Stimulated activated CD8-positive, alpha-beta memory T cell treated with anti-CD3 and anti-CD28 coated beads, Interleukin-12 subunit alpha, Interleukin-12 subunit beta, amount 100 ng/mL, for 1 hour (primary cell): Measurements from ENCODE around the gene ISM2.

Experiments used
- DNase-seq: peaks from one replicate; pipeline ENCODE4 v3.0.0-alpha.2; 2020; ENCODE audit warnings: low read depth

The ISM2 gene

DNA sequence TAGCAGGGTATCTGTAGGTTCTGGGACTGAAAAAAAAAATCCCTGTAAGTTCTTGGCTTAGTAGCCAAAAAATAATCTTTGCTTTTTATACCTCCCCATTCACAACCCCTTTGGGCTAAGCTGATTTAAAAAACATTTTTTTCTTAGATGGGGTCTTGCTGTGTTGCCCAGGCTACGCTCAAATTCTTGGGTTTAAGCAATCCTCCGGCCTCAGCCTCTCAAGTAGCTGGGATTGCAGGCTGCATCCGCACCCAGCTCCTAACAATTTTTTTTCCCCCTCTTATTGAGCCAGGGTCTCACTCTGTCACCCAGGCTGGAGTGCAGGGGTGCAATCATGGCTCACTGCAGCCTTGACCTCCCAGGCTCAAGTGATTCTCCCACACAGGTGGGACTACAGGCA is 9.1 kb upstream of the ISM2 start:
- no peak for DNase-seq

DNA sequence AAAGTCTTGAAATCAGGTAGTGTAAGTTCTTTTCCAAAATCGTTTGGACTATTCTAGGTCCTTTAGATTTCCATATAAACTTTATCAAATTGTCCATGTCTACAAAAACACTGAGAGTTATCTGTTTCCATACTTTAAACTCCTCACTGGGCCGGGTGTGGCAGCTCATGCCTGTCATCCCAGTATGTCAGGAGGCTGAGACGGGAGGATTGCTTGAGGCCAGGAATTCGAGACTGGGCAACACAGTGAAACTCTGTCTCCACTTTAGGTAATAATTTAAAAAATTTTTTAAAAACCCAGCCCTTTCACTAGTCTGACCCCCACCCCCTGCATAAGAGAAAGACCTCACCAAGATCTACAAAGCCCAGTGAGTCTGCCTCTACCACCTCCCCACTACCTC is 6.4 kb upstream of the ISM2 start:
- DNase-seq, result no peak

DNA sequence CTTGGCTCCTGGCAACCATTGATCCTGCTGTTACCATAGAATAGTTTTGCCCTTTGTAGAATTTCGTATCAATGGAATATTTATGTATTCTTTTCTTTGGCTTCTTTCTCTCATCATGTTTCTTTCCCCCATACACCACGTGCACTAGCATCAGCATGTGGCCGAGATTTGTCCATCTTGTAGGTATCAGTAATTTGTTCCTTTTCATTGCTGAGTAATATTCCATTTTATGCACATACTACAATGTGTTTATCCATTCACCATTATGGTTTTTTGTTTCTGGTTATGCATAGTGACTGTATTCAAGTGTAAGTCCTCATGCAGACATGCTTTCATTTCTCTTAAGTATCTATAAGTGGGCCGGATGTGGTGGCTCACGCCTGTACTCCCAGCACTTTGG is 4.5 kb upstream of the ISM2 start:
- DNase-seq, result no peak

DNA sequence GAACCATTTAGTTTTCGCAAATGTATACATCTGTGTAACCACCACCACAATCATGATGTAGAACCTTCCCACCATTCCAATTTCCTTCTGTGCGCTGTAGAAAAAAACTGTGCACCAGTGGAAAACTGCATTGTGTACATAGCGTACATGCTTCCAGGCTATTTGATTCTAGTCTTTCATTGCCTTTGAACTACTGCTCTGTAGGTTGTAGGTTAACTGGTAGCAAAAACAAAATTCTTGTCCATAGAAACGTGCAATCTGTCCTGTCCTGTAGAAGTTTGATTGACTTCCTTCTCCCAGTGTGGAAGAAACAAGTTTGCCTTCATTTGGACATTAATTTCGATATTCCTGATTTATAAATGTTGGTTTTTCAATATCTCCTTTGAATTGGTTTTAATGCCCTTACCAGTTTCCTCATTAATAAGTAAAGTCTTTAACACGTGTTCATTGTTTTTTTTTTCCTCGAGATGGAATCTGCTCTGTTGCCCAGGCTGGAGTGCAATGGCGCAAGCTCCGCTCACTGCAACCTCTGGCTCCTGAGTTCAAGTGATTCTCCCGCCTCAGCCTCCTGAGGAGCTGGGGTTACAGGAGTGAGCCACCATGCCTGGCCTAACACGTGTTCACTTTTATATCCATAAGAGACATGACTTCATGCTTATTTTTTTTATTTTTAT is 3.6 kb upstream of the ISM2 start:
- no peak for DNase-seq

DNA sequence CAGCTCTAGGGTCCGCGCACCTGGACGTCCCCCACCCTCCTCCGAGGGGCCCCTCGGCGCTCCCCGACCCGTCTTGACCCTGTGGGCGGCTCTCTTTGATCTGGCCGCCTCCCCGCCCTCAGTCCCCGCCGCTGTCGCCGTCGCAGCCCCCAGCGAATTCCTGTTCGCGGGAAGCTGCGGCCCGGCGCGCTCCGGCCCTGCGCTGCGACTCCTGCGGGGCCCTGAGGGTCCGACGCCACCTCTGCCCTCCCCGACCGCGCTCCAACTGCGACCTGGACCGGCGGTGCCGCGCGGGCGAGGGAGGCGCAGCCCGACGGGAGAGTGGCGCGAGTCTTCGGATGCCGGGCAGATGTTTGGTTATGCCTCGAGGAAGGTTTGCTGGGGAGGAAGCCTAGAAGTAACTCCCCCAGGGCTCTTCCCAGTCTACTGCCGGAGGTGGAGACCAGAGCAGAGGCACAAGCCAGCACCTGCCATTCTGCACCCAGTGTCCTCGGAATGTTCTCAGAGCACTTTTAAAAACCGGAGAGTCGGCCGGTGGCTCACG is 440 bp upstream of the ISM2 start:
- no peak for DNase-seq

DNA sequence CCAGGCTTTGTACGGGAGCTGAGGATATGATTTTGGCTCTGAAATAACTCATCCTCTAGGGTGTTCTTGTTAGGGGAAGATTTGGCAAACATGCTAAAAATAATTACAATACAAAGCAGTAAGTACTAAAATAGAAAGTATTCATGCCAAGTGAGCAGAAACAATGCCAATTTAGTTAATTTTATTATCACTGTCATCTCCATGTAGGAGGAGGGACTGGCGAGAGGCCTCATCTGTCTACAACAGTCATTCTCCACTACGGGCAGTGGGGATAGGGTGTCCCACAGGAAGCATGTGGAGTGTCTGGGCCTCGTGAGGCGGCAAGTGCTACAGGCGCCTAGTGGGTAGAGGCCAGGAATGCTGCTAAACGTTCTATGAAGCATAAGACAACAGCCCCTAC is 3.3 kb downstream of the ISM2 start:
- DNase-seq, result no peak

DNA sequence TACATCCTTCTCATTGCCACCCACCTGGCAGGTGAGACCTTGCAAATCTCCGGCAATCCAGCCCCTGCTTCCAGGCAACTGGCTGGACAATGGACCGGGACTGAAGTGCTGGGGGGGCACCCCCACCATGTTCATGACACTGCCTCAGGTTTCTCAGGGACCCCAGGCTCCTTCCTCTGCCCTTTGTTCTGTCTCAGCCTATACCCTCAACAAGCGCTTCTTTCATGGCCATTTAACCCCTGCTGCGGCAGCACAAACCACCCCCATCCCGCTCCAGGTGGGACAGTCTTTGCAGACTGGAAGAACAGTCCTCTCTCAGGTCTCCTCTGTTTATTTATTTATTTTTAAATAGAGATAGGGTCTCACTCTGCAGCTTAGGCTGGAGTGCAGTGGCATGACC is 7.6 kb downstream of the ISM2 start:
- no peak for DNase-seq

DNA sequence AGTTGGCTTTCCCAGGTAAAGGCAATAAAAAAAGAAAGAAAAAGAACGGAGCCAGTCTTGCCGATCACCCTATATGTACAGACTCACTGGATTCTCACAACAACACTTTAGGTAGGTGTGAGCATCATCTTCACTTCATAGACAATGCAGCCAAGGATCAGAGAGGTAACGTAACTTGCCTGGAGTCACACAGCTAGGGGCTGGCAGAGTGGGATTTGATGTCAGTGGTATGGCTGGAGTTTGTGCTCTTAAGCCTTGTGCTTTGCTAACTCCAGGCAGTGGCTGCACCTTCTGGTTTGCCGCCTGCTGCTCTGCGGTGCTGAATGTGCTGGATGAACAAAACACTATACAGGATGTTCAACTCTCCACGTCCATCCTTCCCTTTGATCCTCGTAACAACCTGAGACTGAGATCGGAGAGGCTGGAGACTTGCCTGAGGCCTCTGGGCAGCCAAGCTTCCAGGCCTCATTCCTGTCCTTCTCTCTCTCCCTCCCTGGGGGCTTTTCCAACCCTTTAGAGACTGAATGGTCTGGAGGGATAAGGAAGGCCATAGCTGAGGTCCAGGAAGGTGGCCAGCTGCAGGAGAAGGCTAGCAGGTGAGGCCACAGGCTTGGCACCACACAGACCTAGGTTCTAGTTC is 8.1 kb downstream of the ISM2 start:
- DNase-seq, result no peak

DNA sequence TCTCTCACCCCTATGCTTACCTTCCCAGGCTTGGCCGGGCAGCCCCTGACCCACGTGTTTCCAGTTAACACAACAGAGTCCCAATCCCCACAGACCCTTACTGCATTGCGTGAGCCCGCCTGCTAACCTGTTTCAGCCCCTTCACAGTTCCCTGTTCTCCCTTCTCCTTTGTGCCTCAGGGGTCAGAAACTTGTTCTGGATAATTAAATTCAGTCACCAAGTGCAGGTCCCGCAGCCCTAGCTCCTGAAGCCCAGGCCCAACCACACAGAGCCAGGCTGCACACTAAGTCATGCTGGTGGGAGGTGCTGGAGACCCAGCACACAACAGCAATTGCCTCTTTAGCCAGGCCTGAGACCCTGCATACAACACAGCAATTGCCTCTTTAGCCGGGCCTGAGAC is 9.6 kb downstream of the ISM2 start:
- no peak for DNase-seq

DNA sequence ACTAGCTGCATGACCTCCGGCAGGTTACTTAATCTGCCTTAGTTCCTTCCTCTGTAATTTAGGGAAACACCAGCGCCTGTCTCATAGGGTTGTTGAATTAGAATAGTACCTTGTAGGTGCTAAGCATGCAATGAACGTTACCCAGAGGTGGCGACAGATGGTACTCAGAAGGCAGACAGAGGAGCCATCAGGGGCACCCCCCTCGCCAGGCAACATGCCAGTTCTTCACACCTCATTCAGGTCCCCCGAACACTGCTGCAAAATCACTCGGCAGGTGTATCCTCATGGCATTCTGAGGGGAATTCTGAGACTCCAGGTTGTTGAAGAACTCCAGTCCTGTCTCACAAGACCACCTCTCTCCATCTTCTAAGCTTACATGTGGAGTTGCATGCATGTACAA is 10.1 kb downstream of the ISM2 start:
- no peak for DNase-seq

DNA sequence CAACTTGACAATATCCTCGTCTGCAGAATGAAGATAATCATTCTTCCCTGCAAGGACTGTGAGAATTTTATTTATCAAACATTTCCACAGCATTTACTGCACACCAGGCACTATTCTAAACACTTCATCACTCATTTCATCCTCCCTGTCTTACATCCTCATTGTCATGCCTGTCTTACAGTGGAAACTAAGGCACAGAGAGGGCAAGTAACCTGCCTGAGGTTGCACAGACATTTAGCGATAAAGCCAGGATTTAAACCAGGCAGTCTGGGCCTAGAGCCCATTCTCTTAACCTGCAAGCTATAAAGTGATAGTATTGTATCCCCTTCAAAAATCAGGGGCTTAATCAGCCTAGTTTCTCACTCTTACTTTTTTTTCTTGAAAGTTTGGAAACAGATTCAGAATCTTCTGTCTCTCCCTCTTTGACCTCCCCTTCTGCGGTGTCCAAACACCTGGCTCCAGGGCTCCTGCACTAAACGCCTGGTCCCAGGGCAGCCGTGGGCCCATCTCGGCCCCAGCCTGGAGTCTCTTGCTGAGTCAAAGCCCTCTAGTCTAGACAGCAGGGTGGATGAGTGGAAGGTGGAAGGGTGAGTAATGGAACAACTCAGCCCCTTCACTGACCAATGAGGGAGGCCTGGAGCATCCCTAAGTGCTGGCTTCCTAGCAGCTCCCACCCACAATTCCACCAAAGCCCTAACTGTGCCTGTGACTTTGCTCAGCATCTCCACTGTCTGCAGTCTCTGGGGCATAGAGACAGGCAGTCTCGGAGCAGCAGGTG is 12.5 kb downstream of the ISM2 start:
- DNase-seq, result no peak

DNA sequence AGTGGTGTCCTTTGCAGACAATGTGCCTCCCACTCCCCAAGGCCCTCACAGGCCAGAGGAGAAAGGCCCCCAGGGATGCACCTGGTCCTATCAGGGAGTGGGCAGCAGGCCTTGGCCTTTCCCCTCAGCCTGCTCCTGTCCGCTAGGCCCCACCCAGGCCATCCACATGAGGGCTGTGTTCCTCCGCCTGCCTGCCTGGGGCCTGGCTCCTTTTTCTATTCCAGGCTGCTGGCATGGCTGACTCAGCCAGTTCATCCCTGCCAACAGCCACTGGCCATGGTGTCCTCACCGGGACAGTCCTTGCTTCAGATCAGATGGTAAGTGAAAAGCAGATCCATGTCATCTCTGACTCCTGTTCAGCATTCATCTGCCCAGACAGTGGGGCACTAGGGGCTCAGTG is 13.4 kb downstream of the ISM2 start:
- DNase-seq, result no peak

DNA sequence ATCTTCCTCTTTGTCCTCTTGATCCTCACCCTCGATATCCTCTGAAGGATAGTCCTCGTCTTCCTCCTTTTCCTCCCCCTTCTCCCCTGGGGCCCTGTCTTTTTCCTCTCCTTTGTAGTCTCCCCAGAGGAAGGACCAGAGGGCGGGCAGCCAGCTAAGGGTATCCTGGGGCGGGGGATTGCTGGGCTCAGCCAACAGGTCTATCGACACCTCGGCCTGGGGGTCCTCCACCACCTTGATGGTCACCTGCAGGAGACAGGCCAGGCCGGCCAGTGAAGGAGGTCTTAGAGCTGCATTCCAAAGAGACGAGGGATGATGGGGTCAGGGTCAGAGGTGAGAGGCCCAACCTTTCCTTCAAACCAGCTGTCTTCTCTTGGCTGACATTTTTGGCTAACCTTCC is 16.2 kb downstream of the ISM2 start:
- DNase-seq, result no peak

DNA sequence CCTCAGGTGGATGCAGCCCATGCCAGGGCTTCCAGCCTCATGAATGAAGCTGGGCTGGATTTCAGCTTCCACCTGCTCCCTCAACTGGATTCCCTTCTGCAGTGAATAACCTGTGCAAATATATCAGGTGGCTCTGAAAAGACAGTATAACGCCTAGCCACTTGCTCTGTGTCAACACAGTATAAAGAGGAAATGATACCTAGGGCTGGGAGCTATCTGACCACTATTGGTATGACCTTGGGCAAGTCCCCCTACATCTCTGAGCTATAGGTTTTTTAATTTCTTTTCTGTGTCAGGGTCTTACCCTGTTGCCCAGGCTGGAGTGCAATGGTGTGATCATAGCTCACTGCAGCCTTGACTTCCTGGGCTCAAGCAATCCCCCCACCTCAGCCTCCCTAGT is 19.8 kb downstream of the ISM2 start:
- DNase-seq, result no peak

DNA sequence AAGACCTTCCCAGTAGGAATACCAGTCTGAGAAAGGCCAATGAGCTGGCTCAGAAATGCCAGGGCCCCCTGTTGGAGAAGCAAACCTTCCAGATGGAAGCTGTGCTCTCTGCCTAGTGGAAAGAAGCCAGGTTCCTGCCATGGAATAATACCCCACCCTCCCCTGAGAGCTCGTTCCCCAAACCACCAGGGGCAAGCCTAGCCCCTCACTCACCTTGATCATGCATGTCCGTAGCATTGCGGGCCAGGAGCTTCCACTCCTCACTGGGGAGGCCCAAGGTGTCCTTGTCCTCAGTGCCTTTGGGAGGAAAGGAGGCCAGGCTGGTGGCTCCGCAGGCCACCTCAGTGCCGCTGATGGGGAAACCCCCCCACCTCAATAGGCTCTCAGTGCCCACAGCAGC is 20.6 kb downstream of the ISM2 start:
- no peak for DNase-seq

DNA sequence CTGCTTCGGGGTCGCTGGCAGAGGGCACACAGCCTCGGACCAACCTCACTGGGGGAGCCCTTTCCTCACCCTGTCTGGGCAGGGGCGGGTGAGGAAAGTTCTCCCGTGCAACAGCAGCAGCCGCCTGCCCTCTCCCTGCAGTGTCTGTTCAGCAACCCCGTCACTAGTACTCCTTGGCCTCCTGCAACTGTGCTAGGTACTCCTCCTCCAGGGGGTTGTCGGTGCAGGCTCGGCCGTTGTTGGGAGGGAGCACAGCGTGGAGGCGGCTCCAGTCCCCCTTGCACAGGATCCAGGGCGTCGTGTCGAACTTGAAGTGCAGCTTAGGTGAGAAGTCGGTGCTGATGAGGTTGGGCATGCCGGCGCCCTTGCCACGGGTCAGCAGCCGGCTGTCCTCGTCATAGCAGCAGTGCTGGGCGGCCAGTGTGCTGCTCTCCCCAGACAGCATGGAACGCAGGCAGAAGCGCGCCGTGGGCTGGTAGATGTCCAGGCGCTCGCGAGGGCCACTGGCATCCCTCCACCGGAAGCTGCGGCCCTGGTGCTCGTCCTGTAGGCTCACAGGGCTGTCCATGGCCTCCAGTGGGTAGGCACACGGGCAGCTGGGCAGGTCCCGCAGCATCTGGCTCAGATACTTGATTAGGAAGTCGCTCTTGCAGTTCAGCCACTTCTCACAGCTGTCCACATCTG is 23.0 kb downstream of the ISM2 start:
- no peak for DNase-seq

DNA sequence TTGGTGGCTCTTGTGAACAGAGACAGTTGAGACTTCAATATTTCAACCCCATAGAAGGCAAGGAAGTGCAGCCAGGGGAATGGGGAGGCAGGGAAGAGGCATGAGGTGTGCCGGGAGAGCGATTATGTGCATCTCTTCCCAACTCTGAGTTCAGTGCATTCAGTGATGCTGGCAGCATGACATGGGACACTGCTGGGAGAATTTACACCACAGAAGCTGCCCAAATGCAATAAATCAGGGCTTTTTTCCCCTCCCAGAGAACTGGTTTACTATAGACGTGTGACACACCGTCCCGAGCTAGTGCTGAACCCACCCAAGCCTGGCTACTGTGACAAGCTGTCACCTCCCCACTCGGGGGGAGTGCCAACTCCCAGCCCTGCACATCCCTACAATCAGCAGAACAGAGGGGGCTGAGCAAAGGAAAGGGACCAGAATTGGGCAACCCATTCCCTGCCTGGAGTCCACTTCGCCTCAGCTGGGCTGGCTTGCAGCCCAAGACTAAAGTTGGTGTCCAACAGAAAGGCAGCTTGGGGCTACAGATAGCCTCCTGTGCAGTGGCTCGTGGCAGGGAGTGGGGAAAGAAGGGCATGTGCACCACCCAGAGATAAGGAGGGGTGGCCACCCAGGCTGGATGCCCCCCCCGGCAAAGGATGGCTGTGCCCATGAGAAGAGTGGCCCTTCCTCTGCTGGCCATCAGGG is 24.0 kb downstream of the ISM2 start:
- no peak for DNase-seq

DNA sequence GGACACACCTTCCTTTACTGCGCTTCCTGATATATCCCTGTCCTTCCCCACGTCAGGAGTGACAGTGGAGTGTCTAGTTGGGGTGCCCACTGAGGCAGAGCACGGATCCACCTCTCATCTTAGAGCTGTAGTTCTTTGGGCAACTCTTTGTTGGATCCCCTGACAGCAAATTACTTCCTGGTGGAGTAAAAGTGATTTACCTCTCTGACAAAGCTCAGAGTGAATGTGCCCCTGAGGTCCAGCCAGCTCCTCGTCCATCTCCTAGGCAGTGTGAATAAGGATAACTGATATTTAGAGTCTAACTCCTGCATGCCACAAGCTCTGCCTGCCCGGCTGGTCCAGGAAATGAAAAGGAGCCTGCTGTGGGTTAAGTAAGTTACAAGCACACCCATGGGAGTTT is 24.7 kb downstream of the ISM2 start:
- no peak for DNase-seq

DNA sequence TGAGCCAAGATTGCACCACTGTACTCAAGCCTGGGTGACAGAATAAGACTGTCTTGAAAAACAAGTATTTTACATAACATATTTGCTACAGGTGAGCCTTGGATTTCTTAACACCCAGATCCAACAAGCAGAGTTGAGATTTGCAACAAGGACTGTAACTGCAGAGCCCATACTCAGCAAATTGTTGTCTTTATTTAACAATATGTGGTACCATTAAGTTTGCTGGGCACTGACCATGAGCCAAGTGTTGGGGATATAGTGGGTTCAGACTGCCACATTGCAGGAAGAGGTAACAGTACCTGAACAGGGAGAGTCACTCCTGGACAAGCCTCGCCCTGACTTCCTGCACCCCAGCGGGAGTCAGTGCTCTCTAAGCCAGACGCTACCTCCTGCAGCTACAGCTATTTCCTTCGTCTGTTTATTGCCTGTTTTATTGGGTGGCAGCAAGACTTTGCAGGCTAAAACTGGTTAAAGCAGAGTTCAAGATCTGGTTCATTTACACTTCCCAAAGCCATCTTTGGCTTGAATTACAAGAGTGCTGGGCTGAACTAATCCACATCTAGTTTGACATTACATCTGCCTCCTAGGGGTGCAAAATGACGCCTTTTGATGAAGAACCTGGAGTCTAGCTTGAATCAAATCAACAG is 28.3 kb downstream of the ISM2 start:
- no peak for DNase-seq

DNA sequence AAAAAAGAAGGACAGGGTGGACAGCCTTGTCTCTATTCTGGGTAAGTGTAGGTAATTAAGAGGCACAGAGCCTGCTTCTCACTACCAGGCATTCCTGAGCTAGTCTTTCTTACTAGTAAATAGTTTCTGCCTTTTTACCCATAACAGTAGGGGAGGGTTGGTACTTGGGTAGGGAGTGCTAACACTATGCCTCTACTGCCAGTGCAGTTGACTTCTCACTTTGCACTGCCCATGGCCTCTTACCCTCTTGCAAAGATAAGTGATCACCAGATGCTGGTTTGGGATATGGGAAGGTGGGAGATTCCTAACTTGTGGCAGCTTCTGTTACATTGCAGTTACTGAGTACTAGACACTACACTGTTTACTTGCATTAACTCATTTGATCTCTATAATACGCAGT is 29.1 kb downstream of the ISM2 start:
- DNase-seq, result no peak

DNA sequence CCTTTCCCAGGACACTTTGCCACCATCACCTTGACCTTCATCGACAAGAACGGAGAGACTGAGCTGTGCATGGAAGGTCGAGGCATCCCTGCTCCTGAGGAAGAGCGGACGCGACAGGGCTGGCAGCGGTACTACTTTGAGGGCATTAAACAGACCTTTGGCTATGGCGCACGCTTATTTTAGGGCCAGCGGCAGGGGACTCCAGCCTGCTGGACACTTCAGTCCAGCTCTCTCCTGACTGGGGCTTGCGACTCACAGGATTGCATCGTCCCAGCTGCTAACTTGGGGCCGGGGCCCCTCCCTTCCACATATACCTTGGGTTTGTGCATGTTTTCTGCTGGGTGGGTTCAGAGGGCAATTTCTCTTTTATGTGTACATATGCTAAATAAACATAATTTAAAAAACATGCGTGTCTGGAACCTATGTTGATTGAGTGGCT is 29.5 kb downstream of the ISM2 start:
- DNase-seq, result no peak
